A549 treated with AZD9567 at 1 μM for 4 hours (cell line): Measurements from ENCODE around the gene ABHD15. TPM values are rescaled to one million over a fixed set of nuclear protein-coding genes. Genes with fewer than 3 reads are reported as not detected.

Source experiments
- total RNA-seq: library from RNA; stranded (reverse); fragments of 200-300 nt; extraction: Qiagen RNA extraction; gene quantifications from 5 replicates; pipeline ENCODE4 v1.2.3, GENCODE V29; 2022; ENCODE audit not compliant: insufficient read depth

Gene ABHD15
- total RNA-seq, result 20.7 to 28.1 TPM (median 26.1 TPM) in 5 replicates

DNA sequence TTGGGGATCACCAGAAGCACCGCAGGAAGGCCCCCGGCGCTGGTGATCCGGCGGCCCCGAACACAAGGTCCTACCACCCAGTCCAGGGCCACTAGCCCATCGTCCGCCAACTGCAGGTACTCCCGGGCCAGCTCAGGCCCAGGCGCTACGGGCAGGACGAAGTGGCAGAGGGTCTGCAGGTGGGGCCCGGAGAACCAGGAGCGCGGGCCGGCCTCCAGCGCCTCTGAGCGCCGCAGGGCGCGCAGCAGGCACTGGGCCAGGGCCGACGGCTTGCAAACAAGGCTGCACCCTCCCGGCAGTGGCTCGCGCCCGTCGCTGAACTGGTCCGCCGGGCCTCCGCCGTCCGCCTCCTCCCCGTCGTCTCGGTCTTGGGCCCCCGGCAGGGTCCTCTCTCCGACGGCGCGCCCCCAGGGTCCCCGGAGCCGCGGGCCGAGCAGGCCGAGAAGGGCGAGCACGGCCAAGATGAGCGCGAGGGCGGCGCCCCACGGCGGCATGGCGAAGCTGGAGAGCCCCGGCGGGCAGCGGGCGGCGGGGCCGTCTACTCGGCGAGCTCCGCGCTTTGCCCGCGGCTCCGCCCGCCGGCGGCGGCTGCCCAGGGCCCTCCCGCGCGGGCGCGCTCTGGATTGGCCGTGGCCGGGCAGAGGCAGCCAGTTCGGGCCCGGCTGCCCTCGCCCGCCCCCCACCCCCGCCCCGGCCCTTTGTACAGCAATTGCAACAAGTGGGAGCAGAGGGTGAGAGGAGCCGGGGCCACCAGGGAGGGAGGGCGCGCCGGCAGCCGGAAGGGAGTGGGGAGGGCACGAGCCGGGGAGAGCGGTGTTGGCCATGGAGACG lies at the start of gene ABHD15:
TSS of gene ABHD15 (minus strand) at position 565 of the 831 bp plus-strand sequence. CDS start at position 494, 71 bp downstream.

GRCh38 chr17:29592850-29593551 lies 26.2 kb upstream of the ABHD15 start, which contains the start of gene ANKRD13B:
ANKRD13B (plus strand) TSS chr17:29593132; CDS start chr17:29593622, 490 bp downstream.

DNA sequence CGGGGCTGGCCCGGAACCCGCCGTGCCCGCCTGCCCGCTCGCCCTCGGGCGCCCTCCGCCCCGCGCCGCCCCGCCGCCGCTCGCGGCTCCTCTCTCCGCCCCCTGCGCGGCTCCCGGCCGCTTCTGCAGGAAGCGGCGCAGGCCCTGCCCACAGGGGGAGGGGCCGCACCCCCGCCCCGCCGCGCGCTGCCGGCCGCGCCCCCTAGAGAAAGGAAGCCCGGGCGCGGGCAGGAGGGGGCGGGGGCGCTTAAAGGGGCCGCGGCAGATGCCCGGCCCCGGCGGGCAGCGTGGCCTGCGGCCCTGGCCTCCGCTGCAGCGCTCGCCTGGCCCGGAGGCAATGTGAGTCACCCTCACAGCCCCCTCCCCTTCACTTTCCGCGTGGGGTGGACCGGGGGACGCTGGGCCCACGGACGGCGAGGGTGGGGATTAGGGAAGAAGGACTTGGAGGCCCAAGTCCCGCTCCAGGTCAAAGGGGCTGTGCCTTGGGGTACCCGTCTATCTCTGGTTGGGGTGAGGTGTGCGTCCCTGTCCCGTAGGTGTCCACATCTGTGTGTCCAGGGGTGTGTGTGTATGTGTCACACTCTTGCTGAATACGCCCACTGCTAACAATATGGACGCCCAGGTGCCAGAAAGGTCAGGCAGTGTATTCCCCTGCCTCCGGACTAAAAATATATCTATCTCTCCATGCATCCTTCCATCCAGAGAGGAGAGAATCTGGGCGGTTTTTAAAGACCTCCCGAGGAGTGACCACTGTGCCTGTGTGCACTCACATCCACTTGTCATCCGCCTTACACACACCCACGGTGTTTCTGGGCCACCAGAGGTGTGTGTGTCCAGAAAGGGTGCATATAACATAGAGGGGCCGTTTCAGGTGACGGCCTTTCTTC lies 22.9 kb upstream of the ABHD15 start, which contains the start of gene GIT1:
TSS of gene GIT1 (minus strand) at position 125 of the 887 bp plus-strand sequence. CDS start 270 bp downstream, outside the sequence.

GRCh38 chr17:29568331-29569244 lies 1.8 kb upstream of the ABHD15 start, which contains the start of gene TP53I13:
TP53I13 (plus strand) TSS chr17:29568701; CDS start chr17:29568759, 58 bp downstream.

Other genes with a start within 250 kb of the ABHD15 start
- 15.1 to 27.7 TPM (median 24.6 TPM) in 5 replicates for gene TAOK1, start 176.7 kb downstream of the ABHD15 start, total RNA-seq
- 73.1 to 108 TPM (median 101 TPM) in 5 replicates for gene TP53I13, start 1.7 kb upstream of the ABHD15 start, total RNA-seq
- gene GIT1, start 22.6 kb upstream of the ABHD15 start, total RNA-seq, result 66.8 to 88.7 TPM (median 83.4 TPM) in 5 replicates
- 16.2 to 29.6 TPM (median 27.1 TPM) in 5 replicates for gene ANKRD13B, start 26.1 kb upstream of the ABHD15 start, total RNA-seq
- 4.8 to 8.8 TPM (median 6.2 TPM) in 5 replicates for gene CORO6, start 55.9 kb upstream of the ABHD15 start, total RNA-seq